GM19452 (cell line): ENCODE results near the gene STX4.

ENCODE experiments used
- ATAC-seq: cut with Tn5 transposase; IDR thresholded peaks from one replicate; pipeline ENCODE4 v1.9.1; 2021; ENCODE audit not compliant: unreplicated experiment

STX4 gene

GRCh38 chr16:31082368-31083045, 49.1 kb downstream of the STX4 start:
- ATAC-seq: no peak

GRCh38 chr16:31083081-31083480, 49.7 kb downstream of the STX4 start:
- ATAC-seq: no peak

GRCh38 chr16:31083556-31083955, 50.2 kb downstream of the STX4 start:
- no peak for ATAC-seq

GRCh38 chr16:31083981-31084380, 50.6 kb downstream of the STX4 start:
- no peak for ATAC-seq

GRCh38 chr16:31084584-31085302, 51.4 kb downstream of the STX4 start:
- no peak for ATAC-seq

- ATAC-seq: no peak
Observed at GRCh38 chr16:31085411-31085810, 52.1 kb downstream of the STX4 start.

GRCh38 chr16:31085873-31086628, 52.7 kb downstream of the STX4 start:
- no peak for ATAC-seq

GRCh38 chr16:31086629-31086906, 53.2 kb downstream of the STX4 start:
- no peak for ATAC-seq

- no peak for ATAC-seq
Observed at GRCh38 chr16:31087481-31087880, 54.1 kb downstream of the STX4 start.

- no peak for ATAC-seq
Observed at GRCh38 chr16:31087971-31088370, 54.6 kb downstream of the STX4 start.

GRCh38 chr16:31088459-31089183, 55.3 kb downstream of the STX4 start, which contains the start of gene PRSS53:
PRSS53 (minus strand) TSS chr16:31088943; CDS start chr16:31088809, 134 bp downstream.
- ATAC-seq: no peak

- ATAC-seq: no peak
Observed at GRCh38 chr16:31089199-31089598, 55.8 kb downstream of the STX4 start.
